Bone marrow (tissue), 2 donors: ENCODE measurements around the gene ARHGAP26.

Experiments used
- DNase-seq, 2 donors: peaks; one replicate each; lab custom pipeline; 2025; lab: John Stamatoyannopoulos, UW

The ARHGAP26 gene

DNA sequence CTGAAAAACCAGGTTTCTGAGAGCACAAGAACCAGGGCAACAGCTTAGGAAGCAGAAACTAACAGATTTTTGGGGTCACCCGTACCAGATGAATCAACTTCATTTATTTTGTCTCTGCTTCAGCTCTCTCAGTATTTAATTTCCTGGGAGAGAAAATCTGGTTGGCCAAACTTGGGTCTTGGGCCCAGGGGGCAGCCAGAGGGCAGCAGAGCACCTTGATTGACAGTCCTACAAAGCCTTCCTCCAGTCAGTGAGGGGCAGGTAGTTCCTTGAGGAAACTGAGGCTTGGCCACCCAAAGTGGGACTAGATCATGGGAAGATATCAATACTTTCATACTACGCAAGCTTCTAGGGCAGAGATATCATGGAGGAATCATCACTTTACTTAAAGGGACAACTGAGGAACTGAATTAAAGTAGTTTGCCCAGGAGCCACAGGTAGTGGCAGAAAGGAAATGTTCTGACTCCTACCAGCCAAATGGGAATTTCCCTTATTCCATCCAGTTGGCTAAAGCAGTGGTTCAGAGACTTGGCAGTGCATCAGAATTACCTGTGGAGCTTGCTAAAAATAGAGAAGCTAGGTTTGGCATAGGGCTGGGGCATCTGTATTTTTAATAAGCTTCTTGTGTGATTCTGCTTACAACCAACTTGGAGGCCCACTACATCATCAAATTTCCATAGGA is 21.5 kb upstream of the ARHGAP26 start:
- no peak for DNase-seq

DNA sequence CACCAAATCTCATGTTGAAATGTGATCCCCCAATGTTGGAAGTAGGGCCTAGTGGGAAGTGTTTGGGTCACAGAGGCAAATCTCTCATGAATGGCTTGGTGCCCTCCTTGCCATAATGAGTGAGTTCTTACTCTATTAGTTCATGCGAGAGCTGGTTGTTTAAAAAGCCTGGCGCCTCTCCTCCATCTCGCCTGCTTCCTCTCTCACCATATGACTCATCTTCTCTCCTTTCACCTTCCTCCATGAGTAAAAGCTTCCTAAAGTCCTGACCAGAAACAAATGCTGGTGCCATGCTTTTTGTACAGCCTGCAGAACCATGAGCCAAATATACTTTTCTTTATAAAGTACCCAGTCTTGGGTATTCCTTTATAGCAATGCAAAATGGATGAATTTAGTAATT is 20.9 kb upstream of the ARHGAP26 start:
- peak in 1 of 2 donors; percentile 94 for DNase-seq

DNA sequence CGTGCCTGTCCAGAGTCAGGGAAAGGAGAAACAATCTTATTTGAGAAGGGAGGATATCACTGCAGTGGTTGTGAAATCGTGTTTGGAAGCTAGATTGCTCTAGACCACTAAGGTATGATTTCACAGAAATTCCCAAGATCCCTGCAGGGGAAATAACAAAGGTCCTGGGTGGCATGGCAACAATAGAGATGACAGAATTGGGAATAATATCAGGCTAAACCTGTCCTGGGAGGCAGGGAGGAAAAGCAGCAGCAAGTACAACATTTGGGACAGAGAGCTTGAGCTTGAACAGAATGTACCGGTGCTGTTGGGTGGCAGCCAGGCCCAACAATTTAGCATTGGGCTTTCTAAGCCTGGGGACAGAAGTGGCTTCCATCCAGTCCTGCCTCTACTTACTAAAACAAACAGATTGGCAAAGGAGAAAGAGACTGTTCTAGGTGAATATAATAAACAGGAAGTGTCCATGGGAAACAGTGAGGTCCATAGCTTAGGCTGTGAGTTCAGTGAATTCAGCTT is 17.0 kb upstream of the ARHGAP26 start:
- no peak for DNase-seq

DNA sequence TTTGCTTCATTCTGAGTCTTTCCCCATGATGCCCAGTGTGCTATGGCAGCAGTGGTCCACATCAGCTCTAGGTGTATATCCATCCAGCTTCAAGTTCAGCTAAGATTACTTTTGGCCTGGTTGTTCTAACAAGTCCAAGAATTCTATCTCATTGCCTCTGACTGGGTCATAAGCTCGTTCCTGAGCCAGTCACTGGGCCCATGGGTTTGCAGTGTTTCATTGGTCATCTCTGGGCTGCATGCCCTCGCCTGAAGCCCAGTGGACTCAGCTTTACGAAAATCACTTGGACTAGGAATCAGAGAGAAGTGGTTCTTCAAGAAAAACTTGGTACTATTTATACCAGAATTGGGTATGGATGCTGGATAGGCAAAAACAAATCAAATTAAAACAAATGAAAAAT is 16.1 kb upstream of the ARHGAP26 start:
- no peak for DNase-seq

DNA sequence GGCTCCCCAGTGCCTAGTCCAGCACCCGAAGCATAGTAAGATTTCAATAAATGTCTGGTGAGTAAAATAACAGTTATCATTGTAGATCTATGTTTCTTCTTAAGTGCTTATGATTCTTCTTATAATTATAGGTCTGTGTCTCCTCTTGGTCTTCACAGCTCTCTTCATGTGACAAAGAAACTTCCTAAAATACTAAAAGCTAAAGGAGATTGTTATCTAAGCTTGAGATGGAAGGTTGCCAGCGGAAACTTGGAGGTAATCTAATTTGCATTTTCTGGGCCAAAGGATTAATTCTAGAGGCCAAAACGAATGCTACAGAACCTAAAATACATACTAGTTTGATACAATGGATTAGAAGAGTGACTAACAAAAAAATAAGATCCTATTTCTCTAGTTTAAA is 13.6 kb upstream of the ARHGAP26 start:
- DNase-seq, result no peak

DNA sequence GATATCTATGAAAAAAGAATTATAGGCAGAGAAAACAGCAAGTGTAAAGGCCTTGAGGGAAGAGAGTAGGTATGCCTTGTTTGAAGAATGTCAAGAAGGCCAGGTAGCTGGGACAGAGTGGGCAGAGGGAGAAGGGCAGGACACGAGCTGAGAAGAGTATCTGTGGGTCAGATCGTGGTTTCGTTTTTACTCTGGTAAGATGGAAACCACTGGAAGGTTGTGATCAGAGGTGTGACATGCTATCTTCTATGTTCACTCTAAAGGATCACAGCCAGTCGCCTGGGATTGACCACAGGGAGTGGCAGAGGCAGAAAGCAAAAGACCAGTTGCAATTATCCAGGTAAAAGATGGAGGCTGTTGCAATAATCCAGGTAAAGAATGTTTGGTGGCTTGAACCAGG is 12.6 kb upstream of the ARHGAP26 start:
- DNase-seq, result no peak

DNA sequence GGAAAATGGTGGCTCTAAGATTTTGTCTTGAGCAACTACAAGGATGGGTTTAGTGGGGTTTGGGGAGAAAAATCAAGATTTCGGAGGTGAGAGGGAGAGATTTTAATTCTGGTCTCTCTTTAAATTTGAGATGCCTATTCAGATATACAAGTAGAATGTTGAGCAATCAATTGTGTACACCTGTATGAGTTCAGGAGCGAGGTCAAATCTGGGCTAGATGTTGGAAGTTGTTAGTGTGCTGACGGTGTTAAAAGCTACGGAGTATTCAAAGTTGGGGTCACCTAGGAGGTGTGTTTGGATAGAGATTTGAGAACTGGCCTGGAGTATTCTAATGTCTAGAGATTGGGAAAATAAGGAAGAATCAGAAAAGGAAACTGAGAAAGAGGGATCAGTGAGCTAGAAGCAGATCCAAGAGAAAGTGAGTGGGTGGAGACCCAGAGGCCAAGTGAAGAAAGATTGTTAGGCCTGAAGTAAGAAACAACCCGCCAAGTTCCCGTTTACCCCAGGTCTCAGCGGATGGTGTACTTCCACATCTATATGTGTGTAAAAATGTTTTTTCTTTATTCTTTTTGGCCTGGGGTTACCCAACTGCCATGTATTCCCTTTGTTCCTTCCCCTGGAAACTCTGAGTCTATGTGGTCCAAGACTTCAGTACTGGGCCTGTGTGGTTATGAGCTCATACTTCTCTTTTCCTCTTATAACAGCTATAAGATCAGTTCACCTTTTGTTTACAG is 11.9 kb upstream of the ARHGAP26 start:
- DNase-seq, result peak in 1 of 2 donors; percentile 86

DNA sequence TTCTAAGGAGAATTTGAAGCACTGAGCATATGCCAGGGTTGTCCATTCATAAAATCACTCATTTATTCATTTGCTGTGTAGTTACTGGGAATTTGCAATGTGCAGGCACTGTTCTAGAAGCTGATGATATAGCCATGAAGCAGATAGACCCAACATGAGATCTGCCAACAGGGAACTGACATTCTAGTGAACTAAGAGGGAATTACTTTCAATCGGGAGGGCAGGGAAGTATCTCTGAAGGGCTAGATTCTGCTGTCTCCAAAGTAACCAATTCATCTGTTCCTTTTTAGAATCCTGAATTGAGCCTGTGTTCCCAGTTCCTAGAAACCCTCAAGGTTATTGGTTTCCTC is 11.4 kb upstream of the ARHGAP26 start:
- no peak for DNase-seq

DNA sequence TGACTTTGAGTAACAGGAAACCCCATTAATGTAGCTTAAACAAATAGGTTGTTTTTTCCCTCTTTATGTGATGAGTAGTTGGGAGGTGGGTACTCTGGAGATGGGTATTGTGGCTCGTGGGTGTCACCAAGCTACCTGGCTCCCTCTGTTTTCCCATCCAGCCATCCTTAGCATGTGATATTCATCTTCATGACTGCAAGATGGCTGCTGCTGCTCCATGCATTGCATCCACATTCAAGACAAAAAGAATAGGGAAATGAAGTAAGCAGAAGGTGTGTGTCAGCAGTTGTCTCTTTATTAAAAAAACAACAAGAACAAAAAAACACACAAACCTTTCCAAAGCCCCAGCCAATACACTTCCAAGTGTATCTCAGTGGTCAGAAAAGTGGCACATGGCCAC is 6.5 kb upstream of the ARHGAP26 start:
- no peak for DNase-seq

DNA sequence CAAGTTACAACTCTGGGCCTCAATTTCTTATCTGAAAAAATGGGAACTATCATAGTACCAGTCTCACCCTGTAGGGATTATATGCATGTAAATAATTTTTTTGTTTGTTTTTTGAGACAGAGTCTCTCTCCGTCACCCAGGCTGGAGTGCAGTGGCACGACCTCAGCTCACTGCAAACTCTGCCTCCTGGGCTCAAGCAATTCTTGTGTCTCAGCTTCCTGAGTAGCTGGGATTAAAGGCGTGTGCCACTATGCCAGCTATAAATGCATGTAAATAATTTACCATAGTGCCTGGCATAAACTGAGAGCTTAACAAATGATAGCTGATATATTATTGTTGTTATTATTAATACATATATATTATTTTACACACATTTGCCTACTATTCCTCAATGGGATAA is 3.0 kb upstream of the ARHGAP26 start:
- DNase-seq, result no peak

DNA sequence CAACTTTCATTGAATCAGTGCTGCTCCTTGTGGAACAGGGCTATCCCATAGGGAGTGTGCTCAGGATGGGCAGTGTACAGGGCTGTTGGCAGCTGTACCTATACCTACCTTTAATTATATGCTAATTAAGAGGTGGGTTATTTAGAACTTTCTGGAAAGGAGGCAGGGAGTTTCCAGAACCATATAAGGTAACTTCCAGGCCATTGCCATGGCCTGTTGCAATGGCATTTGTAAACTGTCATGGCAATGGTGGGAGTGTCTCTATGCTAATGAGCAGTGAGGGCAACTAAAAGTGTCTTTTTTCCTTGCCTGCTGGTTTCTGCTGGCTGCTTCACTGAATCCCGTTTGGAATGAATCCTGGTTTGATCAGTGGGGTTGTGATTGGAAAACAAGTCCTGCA is 2.3 kb upstream of the ARHGAP26 start:
- no peak for DNase-seq

DNA sequence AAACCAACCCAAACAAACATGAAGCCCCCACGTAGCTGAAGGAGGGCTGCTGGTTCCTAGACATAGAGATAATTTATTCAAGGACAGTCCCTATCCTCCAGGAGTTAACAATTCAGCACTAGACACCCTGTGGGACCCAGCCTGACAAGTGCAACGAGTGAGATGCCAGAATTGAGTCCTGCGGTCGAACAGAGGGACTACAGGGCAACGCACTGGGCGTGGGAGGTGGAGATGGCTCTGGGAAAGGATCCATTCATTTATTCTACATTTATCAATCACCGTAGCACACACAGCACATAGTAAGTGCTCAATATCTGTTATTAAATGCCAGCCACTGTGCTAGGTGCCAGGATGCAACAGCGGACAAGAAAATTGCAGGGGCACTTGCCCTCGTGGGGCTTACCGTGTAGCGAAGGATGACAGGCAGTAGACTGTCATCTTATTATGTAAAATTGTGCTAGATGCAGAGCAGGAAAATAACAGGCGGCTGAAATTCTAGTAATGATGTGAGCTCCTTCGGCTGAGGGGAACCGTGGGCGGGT is 855 bp upstream of the ARHGAP26 start:
- DNase-seq, result no peak

DNA sequence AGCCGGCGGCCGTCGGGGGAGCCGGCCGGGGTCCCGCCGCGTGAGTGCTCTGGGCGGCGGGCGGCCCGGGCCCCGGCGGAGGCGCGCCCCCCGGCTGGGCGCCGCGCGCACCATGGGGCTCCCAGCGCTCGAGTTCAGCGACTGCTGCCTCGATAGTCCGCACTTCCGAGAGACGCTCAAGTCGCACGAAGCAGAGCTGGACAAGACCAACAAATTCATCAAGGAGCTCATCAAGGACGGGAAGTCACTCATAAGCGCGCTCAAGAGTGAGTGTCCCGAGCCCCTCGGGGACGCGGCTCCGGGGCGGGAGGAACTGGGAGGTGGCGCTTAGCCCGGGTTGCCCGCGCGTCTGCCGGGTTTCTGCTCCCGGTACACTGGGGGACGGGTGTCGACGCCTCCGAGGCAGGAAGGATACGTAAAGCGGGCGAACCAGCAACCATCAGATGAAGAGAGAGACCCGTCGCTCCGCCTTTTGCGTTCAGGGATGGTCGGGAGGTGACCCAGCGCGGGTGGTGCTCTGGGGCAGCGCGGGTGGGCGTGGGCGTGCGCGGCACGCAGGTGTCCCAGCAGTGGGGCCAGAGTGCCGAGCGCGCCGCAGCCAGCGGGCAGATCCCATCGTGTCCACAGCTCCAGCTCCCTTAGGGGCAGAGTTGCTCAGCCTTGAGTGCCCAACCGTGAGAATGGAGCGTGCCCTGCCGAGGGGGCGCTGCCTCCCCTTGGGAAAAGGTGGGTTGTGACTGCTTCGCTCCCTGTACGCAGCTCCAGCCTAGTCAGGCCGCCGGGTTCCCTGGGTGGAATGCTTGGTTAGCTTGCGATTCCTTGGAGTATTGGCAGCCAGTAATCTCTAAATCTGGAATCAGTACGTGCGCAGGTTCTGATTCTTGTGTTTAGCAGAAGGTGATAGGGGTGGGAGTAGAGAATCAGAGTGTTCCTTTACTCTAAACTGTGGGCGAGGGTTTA is 753 bp downstream of the ARHGAP26 start:
- peak; percentile 50 to 63 for DNase-seq

DNA sequence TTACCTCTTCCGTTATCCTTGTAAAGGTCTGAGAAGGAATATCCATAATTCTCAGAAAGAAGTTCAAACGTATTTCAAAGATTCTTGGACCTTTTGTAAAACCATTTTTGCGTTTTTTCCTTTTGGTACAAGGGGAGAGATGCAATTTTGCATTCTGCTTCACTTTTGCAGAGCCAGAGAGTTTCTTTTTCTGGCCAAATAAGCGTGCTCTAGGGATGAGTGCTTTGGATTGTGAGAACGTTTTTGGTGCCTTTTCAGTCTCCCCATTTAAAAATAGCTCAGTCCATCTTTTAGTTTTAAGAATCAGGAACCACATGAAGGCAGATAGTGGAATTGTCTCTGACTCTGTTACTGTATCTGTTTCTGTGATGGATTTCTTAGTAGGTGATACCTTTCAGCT is 1.5 kb downstream of the ARHGAP26 start:
- no peak for DNase-seq

DNA sequence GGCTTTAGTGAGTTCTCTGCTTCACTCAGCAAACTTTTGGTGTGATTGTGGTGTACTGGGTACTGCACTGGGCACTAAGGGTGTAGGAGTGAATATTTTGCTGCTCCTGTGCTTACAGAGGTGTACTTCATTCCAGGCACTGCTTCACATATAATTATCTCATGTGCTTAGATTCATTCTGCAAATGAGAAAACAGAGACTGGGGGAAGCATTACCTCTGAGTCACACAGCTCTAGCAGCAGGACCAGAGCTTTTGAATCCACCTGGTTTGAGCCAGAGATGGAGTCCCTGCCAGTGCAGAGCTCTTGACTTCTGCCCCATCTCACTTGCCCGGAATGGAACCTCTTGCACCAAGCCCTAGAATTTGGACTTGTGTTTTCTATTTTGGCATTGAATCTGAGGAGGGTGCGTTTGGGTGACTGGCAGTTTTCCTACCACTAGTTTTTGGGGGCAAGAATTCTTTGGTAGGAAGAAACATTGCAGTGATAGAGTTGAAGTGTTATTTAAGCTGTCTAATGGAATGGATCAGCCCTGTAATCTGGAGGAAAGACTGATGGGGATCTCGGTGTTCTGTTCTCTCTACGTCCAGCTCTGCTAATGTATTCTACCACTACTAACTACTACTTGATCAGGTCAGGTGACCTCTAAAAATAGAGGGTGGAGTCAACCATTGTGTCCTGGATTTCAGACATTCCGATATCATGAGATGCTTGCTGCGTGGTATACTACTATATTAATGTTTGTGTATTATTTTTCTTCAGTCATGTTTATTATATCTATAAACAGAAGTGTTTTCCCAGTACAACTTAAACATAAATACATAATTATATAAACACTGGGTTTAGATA is 2.5 kb downstream of the ARHGAP26 start:
- no peak for DNase-seq

DNA sequence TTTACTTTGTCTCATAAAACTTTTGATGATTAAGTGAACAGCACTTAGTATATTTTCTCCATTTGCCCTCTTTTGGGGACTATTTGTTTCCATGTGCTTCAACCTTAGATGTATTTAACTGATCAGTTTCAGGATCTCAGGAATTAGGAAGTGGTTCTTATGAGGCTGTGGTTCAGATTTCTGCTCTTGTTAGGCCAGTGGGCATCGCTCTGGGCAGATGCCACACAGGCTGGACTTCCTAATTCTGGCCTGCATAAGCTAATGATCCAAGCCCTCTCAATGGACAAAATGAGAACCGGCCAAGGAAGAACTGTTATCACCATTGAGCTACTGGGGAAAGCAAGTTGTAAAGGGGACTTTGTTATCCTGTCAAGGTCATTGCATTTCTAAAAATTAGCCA is 6.9 kb downstream of the ARHGAP26 start:
- DNase-seq, result no peak

DNA sequence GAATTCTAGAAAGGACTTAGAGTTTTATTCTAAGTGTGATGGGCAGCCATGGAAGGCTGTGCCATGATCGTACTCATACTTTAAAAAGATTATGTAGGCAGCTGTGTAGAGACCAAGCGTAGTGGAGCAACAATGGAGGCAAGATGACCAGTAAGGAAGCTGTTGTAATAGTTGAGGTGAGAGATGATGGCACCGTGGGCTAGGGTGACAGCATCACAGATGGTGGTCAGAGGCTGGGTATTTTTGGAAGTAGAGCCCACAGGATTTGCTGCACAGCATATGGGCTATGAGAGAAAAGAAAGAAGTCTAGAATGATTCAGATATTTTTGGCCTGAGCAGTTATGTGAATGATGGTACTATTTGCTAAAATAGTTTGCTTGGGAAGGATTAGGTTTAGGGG is 7.7 kb downstream of the ARHGAP26 start:
- DNase-seq, result no peak

DNA sequence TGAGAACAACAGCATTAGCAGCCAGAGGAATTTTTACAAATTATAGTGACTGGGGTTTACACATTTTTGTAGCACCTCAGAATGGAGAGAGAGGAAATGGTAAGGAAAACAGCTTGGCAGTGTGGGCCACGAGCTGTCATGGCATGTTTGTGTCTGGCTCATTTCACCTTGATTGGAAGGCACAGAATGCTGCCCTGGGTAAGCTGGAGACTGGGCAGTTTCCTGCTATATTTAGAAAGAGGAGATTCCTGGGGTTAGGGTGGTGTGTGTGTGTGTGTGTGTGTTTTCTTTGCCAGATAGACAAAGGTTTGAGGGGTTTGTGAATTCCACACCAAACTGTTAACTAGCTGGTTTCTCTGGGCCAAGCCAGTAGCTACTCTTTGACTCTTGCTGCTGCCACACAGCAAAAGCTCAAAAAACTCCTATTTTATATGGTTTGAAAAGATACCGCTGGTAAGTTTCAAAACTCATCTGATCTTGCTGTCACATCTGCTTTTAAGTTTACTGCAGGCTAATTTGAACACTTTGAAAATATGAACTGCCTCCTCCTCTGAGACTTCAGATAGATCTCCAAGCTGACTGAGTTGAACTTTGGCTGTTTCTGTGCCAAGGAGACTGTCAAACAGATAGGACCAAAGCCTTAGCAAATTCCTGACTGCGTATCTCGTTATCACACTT is 9.1 kb downstream of the ARHGAP26 start:
- no peak for DNase-seq

DNA sequence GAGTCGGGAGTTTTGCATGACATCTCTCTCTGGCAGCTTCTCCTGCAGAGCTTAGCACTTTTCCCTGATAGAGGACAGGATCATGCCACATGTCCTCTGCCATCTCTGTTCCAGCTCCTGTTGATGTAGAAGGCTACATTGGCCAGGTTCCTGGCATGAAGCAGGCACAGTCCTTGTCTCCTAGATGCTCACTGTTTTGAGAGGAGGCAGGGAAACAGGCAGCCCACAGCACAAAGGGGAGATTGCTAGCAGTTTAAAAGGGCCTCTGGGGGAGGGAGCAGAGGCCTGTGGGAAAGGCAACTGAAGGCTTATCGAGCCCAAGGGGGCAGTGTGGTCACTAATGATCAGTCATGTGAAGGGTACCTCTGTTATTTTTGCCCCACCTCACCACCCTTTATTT is 10.7 kb downstream of the ARHGAP26 start:
- no peak for DNase-seq

DNA sequence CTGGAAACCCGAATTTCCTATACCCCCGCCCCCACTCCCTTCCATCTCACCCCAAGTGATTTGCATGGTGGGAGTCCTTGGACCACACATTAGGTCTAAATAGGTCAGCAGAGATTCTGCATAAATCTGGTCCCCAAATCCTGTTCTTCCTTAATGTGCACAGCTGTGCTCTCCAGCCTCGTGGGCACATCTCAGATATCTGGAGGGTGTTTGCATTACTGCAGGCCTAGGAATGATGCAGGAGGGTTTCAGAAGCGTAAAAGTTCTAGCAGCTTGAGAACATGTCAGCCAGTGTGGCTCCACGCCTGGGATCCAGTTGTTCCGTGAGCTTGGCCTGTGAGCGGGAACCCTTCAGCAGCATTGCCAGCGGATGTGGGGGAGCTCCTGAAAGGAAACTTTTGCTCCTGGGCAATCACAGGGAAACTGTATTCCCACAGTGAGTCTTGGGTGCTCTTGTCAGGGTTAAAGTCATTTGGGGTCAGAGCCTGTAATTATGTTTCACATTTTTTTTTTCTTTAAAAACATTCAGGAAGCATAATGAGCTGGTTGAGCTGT is 12.9 kb downstream of the ARHGAP26 start:
- DNase-seq, result no peak
